Muscle of leg (tissue), 11 donors: ENCODE results near the gene AOC2. TPM values are rescaled to one million over a fixed set of nuclear protein-coding genes. Genes with fewer than 3 reads are reported as not detected.
"Not testable (repeated sequence)": the region's sequence is repeated elsewhere in the genome, so short reads cannot be mapped to it uniquely, and the experiment has no call there.

Source experiments
- DNase-seq: peaks from one replicate; pipeline ENCODE4 v3.0.0; 2013
- H3K27ac ChIP-seq: one replicate; pipeline ENCODE4 v1.5.1; 2013; ENCODE audit warnings: mild to moderate bottlenecking, low read length, control low read depth
- H3K27me3 ChIP-seq: one replicate; pipeline ENCODE4 v1.6.1; 2013; ENCODE audit warnings: low read length; ENCODE audit not compliant: control insufficient read depth, insufficient read depth
- H3K36me3 ChIP-seq: one replicate; pipeline ENCODE4 v1.6.1; 2013; ENCODE audit warnings: low read length; ENCODE audit not compliant: control insufficient read depth, insufficient read depth
- H3K4me1 ChIP-seq: one replicate; pipeline ENCODE4 v1.6.1; 2013; ENCODE audit warnings: low read length; ENCODE audit not compliant: control insufficient read depth, insufficient read depth
- H3K4me3 ChIP-seq: one replicate; pipeline ENCODE4 v1.5.1; 2013; ENCODE audit warnings: low read length, control low read depth
- H3K9me3 ChIP-seq: replicated peaks from 2 replicates; pipeline ENCODE4 v1.6.1; 2013; ENCODE audit warnings: low read depth, low read length; ENCODE audit not compliant: control insufficient read depth
- WGBS: methylation state at CpG from one replicate; pipeline ENCODE4 v1.1.5; 2013; ENCODE audit warnings: missing lambda C conversion rate; ENCODE audit not compliant: insufficient coverage; 5-methylcytosine and 5-hydroxymethylcytosine counted together
- polyA plus RNA-seq, 8 donors: library from polyadenylated mRNA; unstranded; fragments of 120-200 nt; gene quantifications; one replicate each; pipeline versions ENCODE4 v1.2.1 to v1.2.3, GENCODE V29; 2013; ENCODE audit warnings: inconsistent platforms in 1 of 8, low replicate concordance in 1 of 8; ENCODE audit not compliant: insufficient read length in 8 of 8, insufficient read depth in 1 of 8
- total RNA-seq: library from RNA; stranded (reverse); fragments of 120-200 nt; gene quantifications from one replicate; pipeline ENCODE4 v1.2.4, GENCODE V29; 2013

The AOC2 gene
- total and polyA plus RNA-seq, 9 donors = 0.41 to 1.2 (median 0.83) TPM

GRCh38 chr17:42853597-42853967, 9.2 kb downstream of the AOC2 start:
- Histone ChIP-seq H3K9me3 (no peaks in the 10 kb centered on the region), H3K36me3 (no peaks in the 10 kb centered on the region), H3K4me1 (peaks cover 30% of the 10 kb centered on the region), H3K27ac (no peak overlapping the region), H3K27me3 (no peaks in the 10 kb centered on the region), H3K4me3 (peak overlapping the region; percentile 5)
- no peak for DNase-seq
- 61% methylated on average over 5 of the region's 5 CpGs for WGBS

GRCh38 chr17:42853968-42854790, 9.8 kb downstream of the AOC2 start:
- Histone ChIP-seq H3K27ac (no peak overlapping the region), H3K4me1 (peaks cover 30% of the 10 kb centered on the region), H3K36me3 (no peaks in the 10 kb centered on the region), H3K4me3 (peak overlapping the region; percentile 5), H3K9me3 (no peaks in the 10 kb centered on the region), H3K27me3 (no peaks in the 10 kb centered on the region)
- 84% methylated on average over 12 of the region's 15 CpGs for WGBS
- DNase-seq = no peak

GRCh38 chr17:42855048-42855596, 10.7 kb downstream of the AOC2 start:
- DNase-seq = no peak
- WGBS = 63% methylated on average over 5 of the region's 8 CpGs
- H3K27me3 ChIP-seq = no peaks in the 10 kb centered on the region
- H3K27ac ChIP-seq = no peak overlapping the region
- H3K4me1 ChIP-seq = peaks cover 24% of the 10 kb centered on the region
- no peak overlapping the region for H3K4me3 ChIP-seq
- H3K9me3 ChIP-seq = no peaks in the 10 kb centered on the region
- no peaks in the 10 kb centered on the region for H3K36me3 ChIP-seq

- H3K9me3 ChIP-seq, H3K27ac ChIP-seq, DNase-seq, H3K36me3 ChIP-seq, H3K27me3 ChIP-seq, H3K4me3 ChIP-seq: not testable (repeated sequence)
- peaks cover 17% of the 10 kb centered on the region for H3K4me1 ChIP-seq
- WGBS = no CpG with 5 or more reads among the region's 8 CpGs
These were observed 11.7 kb downstream of the AOC2 start for GRCh38 chr17:42856093-42856492.

- H3K9me3 ChIP-seq, H3K27ac ChIP-seq, H3K4me3 ChIP-seq, H3K27me3 ChIP-seq, DNase-seq, H3K36me3 ChIP-seq: not testable (repeated sequence)
- H3K4me1 ChIP-seq = peaks cover 14% of the 10 kb centered on the region
- 92% methylated on average over 5 of the region's 8 CpGs for WGBS
These were observed 12.1 kb downstream of the AOC2 start for GRCh38 chr17:42856516-42856915.

- WGBS = no CpG with 5 or more reads among the region's 1 CpG
- no peaks in the 10 kb centered on the region for H3K27me3 ChIP-seq
- H3K36me3 ChIP-seq = no peaks in the 10 kb centered on the region
- H3K9me3 ChIP-seq = no peaks in the 10 kb centered on the region
- H3K27ac ChIP-seq = no peak overlapping the region
- peaks cover 14% of the 10 kb centered on the region for H3K4me1 ChIP-seq
- DNase-seq = no peak
- H3K4me3 ChIP-seq = no peak overlapping the region
These were observed 13.0 kb downstream of the AOC2 start for GRCh38 chr17:42857389-42857788.

- 63% methylated on average over 7 of the region's 7 CpGs for WGBS
- Histone ChIP-seq H3K9me3 (peaks cover 4% of the 10 kb centered on the region), H3K4me3 (no peak overlapping the region)
These were observed 21.3 kb downstream of the AOC2 start for GRCh38 chr17:42865638-42866094.

GRCh38 chr17:42866216-42866615, 21.8 kb downstream of the AOC2 start:
- no peaks in the 10 kb centered on the region for H3K27me3 ChIP-seq
- H3K36me3 ChIP-seq = no peaks in the 10 kb centered on the region
- DNase-seq = no peak
- H3K9me3 ChIP-seq = peaks cover 8% of the 10 kb centered on the region
- no peak overlapping the region for H3K27ac ChIP-seq
- no peak overlapping the region for H3K4me3 ChIP-seq
- 80% methylated on average over 4 of the region's 4 CpGs for WGBS
- H3K4me1 ChIP-seq = peaks cover 13% of the 10 kb centered on the region

More at GRCh38 chr17:42865638-42866094, 21.3 kb downstream of the AOC2 start:
- no peaks in the 10 kb centered on the region for H3K36me3 ChIP-seq
- no peak overlapping the region for H3K27ac ChIP-seq
- no peak for DNase-seq
- H3K4me1 ChIP-seq = peaks cover 13% of the 10 kb centered on the region
- H3K27me3 ChIP-seq = no peaks in the 10 kb centered on the region

GRCh38 chr17:42866631-42867575, 22.5 kb downstream of the AOC2 start:
- no peak for DNase-seq
- peaks cover 13% of the 10 kb centered on the region for H3K4me1 ChIP-seq
- H3K9me3 ChIP-seq = peaks cover 9% of the 10 kb centered on the region
- H3K27me3 ChIP-seq = no peaks in the 10 kb centered on the region
- no peak overlapping the region for H3K27ac ChIP-seq
- no peak overlapping the region for H3K4me3 ChIP-seq
- H3K36me3 ChIP-seq = no peaks in the 10 kb centered on the region
- WGBS = 46% methylated on average over 4 of the region's 12 CpGs
